HepG2 (cell line): ENCODE measurements around the gene SLC4A5. TPM values are rescaled to one million over a fixed set of nuclear protein-coding genes. Genes with fewer than 3 reads are reported as not detected.

ENCODE experiments used
- FOXK2 ChIP-seq: fragments of 450-650 bp; IDR thresholded peaks from 2 replicates; pipeline ENCODE4 v1.6.1; 2016
- HES4 ChIP-seq: sonication (generic); formaldehyde crosslinking; IDR thresholded peaks from 2 replicates; pipeline ENCODE4 v1.9.0; 2021; ENCODE audit warnings: mild to moderate bottlenecking, missing genetic modification reagents, borderline replicate concordance
- KIAA2018 ChIP-seq: sonication (generic); formaldehyde crosslinking; IDR thresholded peaks from 2 replicates; pipeline ENCODE4 v1.5.0; 2020; ENCODE audit warnings: mild to moderate bottlenecking, missing genetic modification reagents, borderline replicate concordance
- LCORL ChIP-seq, 2 experiments: fragments of 450-650 bp in 1 of 2; sonication (generic) in 1 of 2; formaldehyde crosslinking in 1 of 2; IDR thresholded peaks; 2 replicates each; pipeline versions ENCODE4 v1.5.0 to v1.6.1; 2017 to 2020; ENCODE audit warnings: antibody characterized with exemption in 1 of 2, missing genetic modification reagents in 1 of 2
- MIER2 ChIP-seq: IDR thresholded peaks from 2 replicates; pipeline ENCODE4 v1.6.1; 2016; ENCODE audit warnings: missing biosample characterization, missing genetic modification reagents
- REL ChIP-seq: sonication (generic); formaldehyde crosslinking; conservative IDR thresholded peaks from 2 replicates; pipeline ENCODE4 v1.8.0; 2022; ENCODE audit warnings: mild to moderate bottlenecking, missing genetic modification reagents, moderate library complexity
- RELA ChIP-seq: sonication (generic); formaldehyde crosslinking; IDR thresholded peaks from 2 replicates; pipeline ENCODE4 v1.4.0; 2020; ENCODE audit warnings: missing genetic modification reagents
- RFX1 ChIP-seq: fragments of 450-650 bp; IDR thresholded peaks from 2 replicates; pipeline ENCODE4 v1.6.1; 2017
- RORA ChIP-seq: sonication (generic); formaldehyde crosslinking; IDR thresholded peaks from 2 replicates; pipeline ENCODE4 v1.5.0; 2020; ENCODE audit warnings: mild to moderate bottlenecking, missing genetic modification reagents, moderate library complexity
- TAF15 ChIP-seq: fragments of 200-400 bp; formaldehyde crosslinking; IDR thresholded peaks from one replicate; pipeline ENCODE4 v1.6.1; 2018; ENCODE audit warnings: mild to moderate bottlenecking, low read depth, low read length; ENCODE audit not compliant: poor library complexity, severe bottlenecking
- TEF ChIP-seq: sonication (generic); formaldehyde crosslinking; IDR thresholded peaks from 2 replicates; pipeline ENCODE4 v1.5.0; 2020; ENCODE audit warnings: missing genetic modification reagents
- TFE3 ChIP-seq: IDR thresholded peaks from 2 replicates; pipeline ENCODE4 v1.6.1; 2016
- ZNF446 ChIP-seq: sonication (generic); formaldehyde crosslinking; IDR thresholded peaks from 2 replicates; pipeline ENCODE4 v1.5.0; 2020; ENCODE audit warnings: mild to moderate bottlenecking, missing genetic modification reagents
- ZNF513 ChIP-seq: sonication (generic); formaldehyde crosslinking; conservative IDR thresholded peaks from 2 replicates; pipeline ENCODE4 v1.5.0; 2020; ENCODE audit warnings: missing genetic modification reagents
- ZSCAN21 ChIP-seq: sonication (generic); formaldehyde crosslinking; IDR thresholded peaks from 2 replicates; pipeline ENCODE4 v1.8.0; 2022; ENCODE audit warnings: mild to moderate bottlenecking, missing genetic modification reagents, moderate library complexity, borderline replicate concordance
- ZSCAN9 ChIP-seq: IDR thresholded peaks from 2 replicates; pipeline ENCODE4 v1.6.1; 2016; ENCODE audit warnings: borderline replicate concordance
- polyA plus RNA-seq, 8 experiments: library from polyadenylated mRNA; depleted of rRNA in 3 of 8; stranded (reverse) in 7 of 8; unstranded in 1 of 8; fragments of >200 nt; fragmentation: Illumina TruSeq in 4 of 8; extraction: Trizol in 4 of 8; gene quantifications; 2 replicates each; pipeline versions ENCODE4 v1.2.1 to v1.2.3, GENCODE V29; 2011 to 2016; ENCODE audit warnings: low read depth in 4 of 8, missing spikeins in 1 of 8, mixed read lengths in 1 of 8; ENCODE audit not compliant: insufficient read depth in 1 of 8
- total RNA-seq, 5 experiments: library from RNA; depleted of rRNA; stranded (reverse); fragments of >200 nt; fragmentation: Illumina TruSeq; extraction: Trizol; gene quantifications; 2 replicates each; pipeline ENCODE4 v1.2.3, GENCODE V29; 2016; ENCODE audit warnings: low read depth in 1 of 5

The SLC4A5 gene
- total and polyA plus RNA-seq, 2 of the 13 experiments (the other 11 are each of a cell fraction or from before 2014, with no cell fraction given), result 0.50 TPM; not detected in 1

GRCh38 chr2:74198461-74199274, 144.5 kb downstream of the SLC4A5 start, which contains the start of gene MTHFD2 (continued):
- TF ChIP-seq KIAA2018 (no peak), FOXK2 (no peak), TFE3 (CRISPR knock-in tag) (peak; percentile 86), ZNF513 (no peak), ZSCAN9 (CRISPR knock-in tag) (peak; percentile 61; the same call in 1 of the 2 replicates), ZSCAN21 (CRISPR knock-in tag) (peak; percentile 86; the same call in 1 of the 2 replicates), TAF15 (peak; percentile 68), TEF (CRISPR knock-in tag) (no peak; the same call in 1 of the 2 replicates), ZNF446 (CRISPR knock-in tag) (0 out of 2 replicates have a peak, but pooled peaks have one; percentile 57), REL (CRISPR knock-in tag) (peak; percentile 91), RELA (peak; percentile 24; the same call in 1 of the 2 replicates), RORA (CRISPR knock-in tag) (no peak), LCORL (IDR thresholded peaks at IDR 0.05) (no peak), LCORL (CRISPR knock-in tag; IDR thresholded peaks at IDR 0.05) (peak; percentile 88), RFX1 (no peak), MIER2 (CRISPR knock-in tag) (0 out of 2 replicates have a peak, but pooled peaks have one; percentile 33), HES4 (CRISPR knock-in tag) (peak; percentile 89)
